HTERT RPE-1 (cell line): ENCODE measurements around the gene VEGFA.

Experiments used
- in situ Hi-C: fragments of 300-500 bp; cut with MboI; formaldehyde crosslinking; loops from 4 replicates; pipeline ENCODE4 v1.14.3; 2020; ENCODE audit warnings: low sequenced_read_pairs

VEGFA gene

GRCh38 chr6:43784049-43784855, 14.2 kb downstream of the VEGFA start:
- in situ Hi-C loops: no loop called here

DNA sequence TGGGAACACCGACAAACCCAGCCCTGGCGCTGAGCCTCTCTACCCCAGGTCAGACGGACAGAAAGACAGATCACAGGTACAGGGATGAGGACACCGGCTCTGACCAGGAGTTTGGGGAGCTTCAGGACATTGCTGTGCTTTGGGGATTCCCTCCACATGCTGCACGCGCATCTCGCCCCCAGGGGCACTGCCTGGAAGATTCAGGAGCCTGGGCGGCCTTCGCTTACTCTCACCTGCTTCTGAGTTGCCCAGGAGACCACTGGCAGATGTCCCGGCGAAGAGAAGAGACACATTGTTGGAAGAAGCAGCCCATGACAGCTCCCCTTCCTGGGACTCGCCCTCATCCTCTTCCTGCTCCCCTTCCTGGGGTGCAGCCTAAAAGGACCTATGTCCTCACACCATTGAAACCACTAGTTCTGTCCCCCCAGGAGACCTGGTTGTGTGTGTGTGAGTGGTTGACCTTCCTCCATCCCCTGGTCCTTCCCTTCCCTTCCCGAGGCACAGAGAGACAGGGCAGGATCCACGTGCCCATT, 15.3 kb downstream of the VEGFA start:
- in situ Hi-C loops: no loop called here

GRCh38 chr6:43785904-43786303, 15.9 kb downstream of the VEGFA start:
- in situ Hi-C loops: no loop called here

DNA sequence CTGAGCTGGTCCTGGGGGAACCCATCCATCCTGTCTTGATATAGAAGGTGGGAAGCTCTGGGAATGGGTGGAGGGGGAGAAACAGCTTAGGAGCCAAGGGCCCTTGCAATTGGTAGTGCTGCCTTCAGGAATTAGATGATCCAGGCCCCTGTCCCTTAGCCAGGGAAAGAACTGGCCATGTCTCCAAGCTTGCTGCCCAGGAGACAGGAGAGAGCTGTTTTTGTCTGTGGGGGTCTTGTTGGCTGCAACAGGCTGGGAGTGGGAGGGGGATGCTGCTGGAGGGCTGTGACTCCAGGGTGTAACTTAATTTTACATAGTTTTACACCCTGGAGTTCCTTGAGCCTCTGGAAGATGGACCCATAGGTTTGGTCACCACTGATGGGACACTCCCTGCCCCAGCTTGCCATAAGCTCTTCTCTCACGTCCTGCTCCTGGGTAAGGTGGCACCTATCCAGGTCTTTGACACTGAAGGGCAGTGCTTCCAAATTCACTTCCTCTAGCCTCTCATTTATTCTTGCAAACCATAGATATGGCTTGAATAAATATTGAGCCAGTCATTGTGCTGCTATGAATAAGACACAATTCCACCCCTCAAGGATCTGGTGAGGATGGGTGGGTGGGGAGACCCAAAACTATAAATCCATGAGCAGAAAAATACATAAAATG, 16.8 kb downstream of the VEGFA start:
- in situ Hi-C loops: no loop called here

DNA sequence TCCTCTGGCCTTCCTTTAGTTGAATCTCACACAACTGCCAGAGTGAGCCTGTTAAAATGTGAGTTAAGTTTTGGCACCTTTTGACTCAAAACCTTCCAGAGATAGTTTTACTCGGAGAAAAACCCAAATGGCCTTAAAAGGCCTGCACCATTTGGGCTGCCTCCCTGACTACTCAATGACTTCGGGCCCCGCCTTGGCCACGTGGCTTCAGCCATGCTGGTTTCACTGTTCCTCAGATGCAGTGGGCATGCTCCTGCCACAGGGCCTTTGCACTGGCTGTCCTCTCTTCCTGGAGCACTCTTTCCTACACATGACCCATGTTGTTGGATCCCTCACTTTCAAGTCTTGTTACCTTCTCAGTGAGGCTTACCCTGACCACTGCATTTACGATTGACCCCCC, 18.3 kb downstream of the VEGFA start:
- in situ Hi-C loops: no loop called here

DNA sequence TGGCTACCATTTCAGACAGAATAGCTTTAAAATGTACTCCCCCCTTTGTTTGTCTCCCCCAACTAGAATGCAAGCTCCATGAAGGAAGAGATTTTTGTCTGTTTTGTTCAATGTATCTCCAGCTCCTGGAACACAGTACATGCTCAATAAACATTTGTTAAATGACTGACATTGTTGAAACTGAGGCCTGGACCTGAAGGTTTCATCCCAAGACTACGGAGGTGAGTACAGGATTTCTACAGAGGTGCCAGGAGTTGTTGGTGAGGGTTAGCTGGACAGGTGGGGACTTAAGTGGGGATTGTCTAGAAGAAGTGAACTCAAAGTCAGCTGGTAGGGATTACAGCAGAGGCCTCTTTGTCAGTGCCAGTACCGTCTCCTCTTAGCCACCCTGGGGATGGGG, 19.4 kb downstream of the VEGFA start:
- in situ Hi-C loops: no loop called here

DNA sequence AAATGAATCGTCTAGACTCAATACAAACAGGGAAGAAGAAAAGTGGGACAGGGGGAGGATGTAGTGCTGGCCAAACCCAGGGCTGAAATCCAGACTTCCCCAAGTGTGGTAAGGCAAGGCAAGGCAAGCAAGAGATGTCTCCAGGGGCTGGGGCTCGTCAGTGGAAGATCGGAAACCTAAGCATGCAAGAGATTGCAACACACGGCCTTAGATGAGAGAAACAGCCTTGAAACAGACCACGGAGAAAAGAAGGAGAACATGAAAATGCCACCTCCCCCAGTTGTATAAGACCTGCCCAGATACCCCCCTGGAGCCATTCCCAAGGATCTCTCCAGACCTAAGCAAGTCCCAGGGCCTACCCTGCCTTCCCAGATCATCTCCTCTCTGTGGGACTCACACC, 20.0 kb downstream of the VEGFA start:
- in situ Hi-C loops: no loop called here

GRCh38 chr6:43791745-43792422, 21.9 kb downstream of the VEGFA start:
- in situ Hi-C loops: no loop called here

GRCh38 chr6:43793154-43793874, 23.3 kb downstream of the VEGFA start:
- in situ Hi-C loops: no loop called here

- in situ Hi-C loops: no loop called here
Observed at GRCh38 chr6:43793875-43794242, 23.8 kb downstream of the VEGFA start.

DNA sequence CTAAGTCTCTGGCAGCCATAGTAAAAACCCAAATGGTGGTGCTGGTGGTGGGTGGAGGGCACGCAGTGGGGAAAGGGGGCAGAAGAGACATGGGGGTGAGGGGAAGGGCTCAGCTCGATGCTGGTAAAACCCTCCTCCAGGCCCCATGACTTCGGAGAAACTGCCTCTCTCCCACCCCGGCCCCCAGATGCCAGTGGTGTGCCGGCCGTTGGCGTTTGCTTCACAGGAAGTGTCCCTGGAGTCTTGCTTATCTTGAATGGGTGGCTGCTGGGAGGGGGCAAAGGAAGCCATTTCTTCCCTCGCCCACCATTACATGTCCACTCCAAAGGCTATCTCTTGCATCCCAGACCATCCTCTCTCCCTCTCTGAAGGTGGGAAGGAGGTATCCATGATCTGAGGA, 25.4 kb downstream of the VEGFA start:
- in situ Hi-C loops: no loop called here

GRCh38 chr6:43796168-43796567, 26.2 kb downstream of the VEGFA start:
- in situ Hi-C loops: no loop called here

DNA sequence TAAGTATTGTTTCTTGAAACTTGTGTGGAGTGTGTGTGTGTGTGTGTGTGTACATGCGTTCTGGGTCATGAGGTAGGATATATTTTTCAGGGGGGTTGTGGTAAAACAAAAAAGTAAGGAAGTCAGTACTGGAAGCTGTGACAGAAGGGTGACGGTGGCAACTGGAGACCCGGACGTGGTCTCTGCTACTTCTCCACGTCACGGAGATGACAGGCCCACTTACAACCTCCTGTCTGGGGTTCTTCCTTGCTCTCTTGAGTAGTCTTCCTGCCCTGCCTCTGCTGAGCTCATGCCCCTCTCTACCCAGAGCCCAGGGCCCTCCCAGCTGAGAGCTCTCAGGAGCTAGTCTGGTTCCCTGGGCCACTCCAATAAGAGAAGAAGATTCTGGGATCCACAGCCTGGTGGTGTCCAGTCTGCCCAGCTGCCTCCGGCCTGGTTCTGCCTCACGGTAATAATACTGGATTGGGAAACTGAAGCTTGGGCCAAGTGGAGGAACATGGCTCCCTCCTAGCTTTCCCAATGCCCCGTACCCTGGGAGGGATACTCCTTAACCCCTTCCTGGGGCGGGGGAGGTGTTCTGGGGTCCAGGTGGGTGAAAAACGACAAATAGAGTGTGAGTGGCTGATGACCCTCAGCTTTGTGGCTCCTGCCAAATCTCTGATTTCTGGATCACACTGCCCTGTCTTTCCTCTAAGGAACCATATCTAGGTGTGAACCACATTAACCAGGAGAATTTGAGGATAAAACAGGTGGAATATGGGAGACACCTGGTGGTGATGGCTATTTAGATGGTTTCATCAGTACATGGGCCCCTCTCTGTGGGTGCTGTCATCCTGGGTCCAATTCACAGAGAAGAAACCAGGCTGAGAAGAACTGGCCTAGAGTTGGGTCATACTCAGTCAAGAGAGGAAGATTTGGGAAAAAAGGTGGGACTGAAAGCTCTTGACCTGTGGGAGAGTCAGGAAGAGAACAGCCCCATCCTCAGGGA, 27.2 kb downstream of the VEGFA start:
- in situ Hi-C loops: no loop called here

DNA sequence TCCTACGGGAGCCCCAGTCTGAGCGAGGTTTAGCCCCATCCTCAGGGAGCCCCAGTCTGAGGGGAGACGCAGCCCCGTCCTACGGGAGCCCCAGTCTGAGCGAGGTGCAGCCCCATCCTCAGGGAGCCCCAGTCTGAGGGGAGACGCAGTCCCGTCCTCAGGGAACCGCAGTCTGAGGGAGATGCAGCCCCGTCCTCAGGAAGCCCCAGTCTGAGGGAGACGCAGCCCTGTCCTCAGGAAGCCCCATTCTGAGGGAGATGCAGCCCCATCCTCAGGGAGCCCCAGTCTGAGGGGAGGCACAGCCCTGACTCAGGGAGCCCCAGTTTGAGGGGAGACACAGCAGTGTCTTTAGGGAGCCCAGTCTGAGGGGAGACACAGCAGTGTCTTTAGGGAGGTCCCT, 27.9 kb downstream of the VEGFA start:
- in situ Hi-C loops: no loop called here

DNA sequence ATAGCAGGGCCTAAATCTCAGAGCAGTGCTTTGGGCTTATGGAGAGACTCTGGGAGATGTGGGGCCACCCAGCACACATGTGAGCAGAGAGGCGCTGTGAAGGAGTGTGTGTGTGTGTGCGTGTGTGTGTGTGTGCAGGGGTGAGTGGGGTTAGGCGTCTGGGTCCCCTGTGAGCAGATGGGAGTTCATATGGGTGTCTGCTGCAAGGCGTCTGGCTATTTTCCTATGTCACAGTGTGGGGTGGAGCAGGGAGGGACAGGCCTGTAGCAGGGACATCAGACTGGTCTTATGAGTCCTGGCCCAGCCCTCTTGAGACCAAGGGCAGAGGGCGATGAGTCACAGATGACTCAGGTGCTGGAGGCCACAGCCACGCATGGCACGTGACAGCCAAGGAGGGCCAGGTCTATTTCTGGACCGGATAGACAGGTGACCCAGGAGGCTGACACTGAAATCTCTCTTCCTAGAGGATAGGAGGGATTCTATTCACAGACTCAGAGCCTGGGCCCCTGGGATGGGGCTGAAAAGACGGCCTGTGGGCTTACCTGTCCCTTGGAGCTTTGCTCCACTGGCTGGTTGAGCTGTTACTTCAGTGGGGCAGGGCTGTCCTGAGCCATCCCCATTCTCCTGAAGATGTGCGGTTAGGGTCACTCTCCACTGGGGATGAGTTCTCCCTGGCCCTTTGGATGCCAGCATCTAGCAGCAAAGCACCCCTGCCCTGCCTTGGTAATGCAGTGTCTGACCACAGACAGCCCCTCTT, 28.9 kb downstream of the VEGFA start:
- in situ Hi-C loops: no loop called here

GRCh38 chr6:43799551-43800297, 29.7 kb downstream of the VEGFA start:
- in situ Hi-C loops: no loop called here

DNA sequence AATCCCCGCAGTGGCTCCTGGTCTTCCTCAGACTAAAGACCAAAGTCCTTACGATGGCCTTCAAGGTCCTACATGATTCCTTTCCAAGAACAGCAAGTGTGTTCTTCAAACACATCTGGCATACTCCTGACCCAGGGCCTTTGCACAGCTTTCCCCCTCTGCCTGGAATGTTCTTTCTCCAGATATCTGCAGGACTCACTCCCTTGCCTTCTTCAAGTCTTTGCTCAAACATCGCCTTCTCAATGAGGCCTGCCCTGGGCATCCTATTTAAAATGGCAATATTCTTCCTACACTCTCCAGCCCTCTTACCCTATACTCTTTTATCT, 30.2 kb downstream of the VEGFA start:
- in situ Hi-C loops: no loop called here

DNA sequence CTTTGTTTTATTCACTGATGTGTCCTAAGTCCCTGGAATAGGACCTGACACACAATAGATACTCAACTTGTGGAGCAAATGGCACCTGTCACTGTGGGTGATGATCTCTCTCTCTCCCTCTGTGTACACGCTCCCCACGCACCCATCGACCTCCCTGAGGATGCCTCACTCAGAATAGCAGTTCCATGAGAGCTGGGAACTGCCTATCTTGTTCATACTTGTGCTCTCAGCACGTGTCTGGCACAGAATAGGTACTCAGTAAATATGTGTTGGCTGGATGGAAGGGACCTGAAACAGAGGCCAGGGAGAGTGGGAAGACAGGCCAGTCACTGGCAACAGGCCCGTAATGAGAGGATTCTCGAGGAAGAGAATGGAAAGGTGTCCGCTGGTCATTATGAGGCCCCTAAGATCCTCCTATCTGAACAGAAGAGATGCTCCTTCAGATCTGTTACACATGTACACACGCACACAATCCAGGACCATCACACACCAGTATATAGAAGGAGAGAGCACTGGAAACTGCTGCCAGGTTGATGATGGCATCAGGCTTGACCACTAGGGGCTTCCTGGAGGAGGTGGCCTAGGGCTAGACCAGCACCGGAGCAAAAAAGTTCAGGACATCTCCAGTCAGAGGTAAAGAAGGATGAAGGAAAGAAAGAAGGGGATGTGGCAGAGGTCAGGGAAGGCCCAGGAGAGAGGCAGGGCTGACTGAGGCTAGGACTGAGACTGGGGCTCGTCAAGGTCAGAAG, 30.9 kb downstream of the VEGFA start:
- in situ Hi-C loops: no loop called here
